T-cell (primary cell): Measurements from ENCODE around the gene RPGRIP1. TPM values are rescaled to one million over a fixed set of nuclear protein-coding genes. Genes with fewer than 3 reads are reported as not detected.
"Not testable (repeated sequence)": the region's sequence is repeated elsewhere in the genome, so short reads cannot be mapped to it uniquely, and the experiment has no call there.

Experiments used
- ATAC-seq, 4 experiments: fragments of 200-7000 bp in 3 of 4; fragments of 150-1000 bp in 1 of 4; cut with Tn5 transposase; replicated peaks in 1 of 4; 1 replicate in 3 of 4; 2 replicates in 1 of 4; pipeline ENCODE4 v1.10.0; 2021; ENCODE audit warnings: moderate library complexity in 3 of 4, mild to moderate bottlenecking in 2 of 4, moderate number of reproducible peaks in 1 of 4
- CTCF ChIA-PET, 2 donors: fragments of 300-600 bp; sonication (Branson Sonifier 250); formaldehyde crosslinking; loops; one replicate each; lab custom pipeline; 2022; ENCODE audit warnings: antibody characterized with exemption in 2 of 2; lab: Charles Lee
- POLR2A ChIA-PET, 2 donors: fragments of 300-600 bp; sonication (Branson Sonifier 250); formaldehyde crosslinking; loops; one replicate each; lab custom pipeline; 2022; ENCODE audit warnings: antibody characterized with exemption in 2 of 2; lab: Charles Lee
- DNase-seq, 35 experiments: peaks; one replicate each; pipeline versions ENCODE4 v3.0.0 to v3.0.0-alpha.2; 2013 to 2023
- H3K27ac ChIP-seq: one replicate; pipeline ENCODE4 v1.5.1; 2013; ENCODE audit warnings: low read length
- H3K27me3 ChIP-seq, 2 experiments: replicated peaks in 1 of 2; 1 replicate in 1 of 2; 2 replicates in 1 of 2; pipeline versions ENCODE4 v1.6.1 to v1.7.0; 2013; ENCODE audit warnings: low read length in 1 of 2, mixed read lengths in 1 of 2; ENCODE audit not compliant: control insufficient read depth in 2 of 2, insufficient read depth in 2 of 2; ENCODE audit errors: extremely low read depth in 1 of 2
- H3K36me3 ChIP-seq, 2 donors: 1 replicate in 1 of 2; 2 replicates in 1 of 2; pipeline versions ENCODE4 v1.6.1 to v1.7.0; 2013; ENCODE audit warnings: low read length in 1 of 2; ENCODE audit not compliant: control insufficient read depth in 2 of 2, insufficient read depth in 1 of 2; ENCODE audit errors: extremely low read depth in 1 of 2
- H3K4me1 ChIP-seq, 2 experiments: 1 replicate in 1 of 2; 2 replicates in 1 of 2; pipeline versions ENCODE4 v1.6.1 to v1.7.0; 2013; ENCODE audit warnings: low read length in 2 of 2, mixed read lengths in 1 of 2; ENCODE audit not compliant: insufficient read depth in 2 of 2, control insufficient read depth in 1 of 2; ENCODE audit errors: extremely low read depth in 1 of 2
- H3K4me3 ChIP-seq, 2 donors: 1 replicate in 1 of 2; 2 replicates in 1 of 2; pipeline versions ENCODE4 v1.5.1 to v1.7.0; 2013; ENCODE audit warnings: mild to moderate bottlenecking in 2 of 2, low read length in 1 of 2, moderate library complexity in 1 of 2; ENCODE audit not compliant: control insufficient read depth in 1 of 2; ENCODE audit errors: extremely low read depth in 1 of 2
- H3K9me3 ChIP-seq: 2 replicates; pipeline ENCODE4 v1.7.0; 2013
- H3K27ac Mint-ChIP-seq, 2 donors: one replicate each; pipeline ENCODE4 v1.8.0; 2020 to 2021; ENCODE audit warnings: mild to moderate bottlenecking in 2 of 2, mixed read lengths in 2 of 2
- H3K27me3 Mint-ChIP-seq, 2 donors: one replicate each; pipeline ENCODE4 v1.8.0; 2021 to 2022; ENCODE audit warnings: mixed read lengths in 2 of 2
- H3K36me3 Mint-ChIP-seq: one replicate; pipeline ENCODE4 v1.8.0; 2021; ENCODE audit warnings: mixed read lengths
- H3K4me1 Mint-ChIP-seq, 3 donors: one replicate each; pipeline ENCODE4 v1.8.0; 2020 to 2022; ENCODE audit warnings: mixed read lengths in 3 of 3, mild to moderate bottlenecking in 1 of 3
- H3K4me3 Mint-ChIP-seq, 3 donors: one replicate each; pipeline ENCODE4 v1.8.0; 2020 to 2022; ENCODE audit warnings: mild to moderate bottlenecking in 3 of 3, mixed read lengths in 3 of 3, moderate library complexity in 3 of 3
- H3K9me3 Mint-ChIP-seq, 3 donors: one replicate each; pipeline ENCODE4 v1.8.0; 2020 to 2022; ENCODE audit warnings: mixed read lengths in 3 of 3
- WGBS: methylation state at CpG from one replicate; pipeline ENCODE4 v1.1.5; 2013; ENCODE audit warnings: missing lambda C conversion rate; ENCODE audit not compliant: insufficient coverage; 5-methylcytosine and 5-hydroxymethylcytosine counted together
- total RNA-seq, 35 experiments: library from RNA in 6 of 35; stranded (reverse) in 6 of 35; fragments of 120-200 nt in 1 of 35; gene quantifications; one replicate each; pipeline versions ENCODE4 v1.2.1 to v1.2.4 and lab custom pipeline; 2013 to 2026

The RPGRIP1 gene
- total RNA-seq, 5 donors from 2014 or later (not counting 1 experiment from before 2014, with no cell fraction given): 0.16 to 0.76 TPM; not detected in 3

DNA sequence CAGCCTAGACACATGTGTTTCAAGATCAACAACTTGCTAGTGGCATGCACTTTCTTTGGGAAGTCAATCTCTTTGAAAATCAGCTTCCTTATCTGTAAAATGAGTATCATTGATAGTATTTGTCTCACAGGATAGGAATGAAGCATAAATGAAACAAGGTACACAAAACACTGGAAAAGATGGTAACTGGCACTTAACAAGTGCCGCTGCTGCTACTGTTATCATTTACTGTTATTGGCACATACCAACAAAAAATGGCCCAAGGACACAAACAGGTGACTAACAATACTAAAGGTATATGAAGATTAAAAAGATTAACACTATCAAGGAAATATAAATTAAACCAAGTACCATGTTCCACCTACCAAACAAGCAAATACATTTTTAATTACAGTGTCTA lies 31.5 kb upstream of the RPGRIP1 start:
- Mint-ChIP-seq H3K4me3 (no peak overlapping the region), H3K4me1 (peaks cover 73 to 81% (median 79%) of the 10 kb centered on the region in 3 donors), H3K27me3 (no peaks in the 10 kb centered on the region), H3K27ac (peak overlapping the region; percentile 2 to 47), H3K9me3 (no peaks in the 10 kb centered on the region), H3K36me3 (peaks cover 51% of the 10 kb centered on the region)
- H3K27ac ChIP-seq: no peak overlapping the region
- H3K4me3 ChIP-seq: no peak overlapping the region
- H3K9me3 ChIP-seq: no peaks in the 10 kb centered on the region
- H3K36me3 ChIP-seq: peaks cover 4 to 62% of the 10 kb centered on the region in 2 donors
- no peak for ATAC-seq
- peaks cover 7 to 45% of the 10 kb centered on the region in 2 experiments for H3K4me1 ChIP-seq
- H3K27me3 ChIP-seq: no peaks in the 10 kb centered on the region
- no peak for DNase-seq
- WGBS: no CpG with 5 or more reads among the region's 1 CpG
- CTCF ChIA-PET: interaction anchor here in 1 of 2 donors (1.3 kb wide), 1 partner anchor 8 kb away, joined by 4 read pairs; no protein-coding TSS in a partner anchor
- POLR2A ChIA-PET: interaction anchor here (1.4 to 2.5 kb wide), 4 partner anchors 8 to 18 kb away, joined by 6 to 20 read pairs (median 10); no protein-coding TSS in a partner anchor

DNA sequence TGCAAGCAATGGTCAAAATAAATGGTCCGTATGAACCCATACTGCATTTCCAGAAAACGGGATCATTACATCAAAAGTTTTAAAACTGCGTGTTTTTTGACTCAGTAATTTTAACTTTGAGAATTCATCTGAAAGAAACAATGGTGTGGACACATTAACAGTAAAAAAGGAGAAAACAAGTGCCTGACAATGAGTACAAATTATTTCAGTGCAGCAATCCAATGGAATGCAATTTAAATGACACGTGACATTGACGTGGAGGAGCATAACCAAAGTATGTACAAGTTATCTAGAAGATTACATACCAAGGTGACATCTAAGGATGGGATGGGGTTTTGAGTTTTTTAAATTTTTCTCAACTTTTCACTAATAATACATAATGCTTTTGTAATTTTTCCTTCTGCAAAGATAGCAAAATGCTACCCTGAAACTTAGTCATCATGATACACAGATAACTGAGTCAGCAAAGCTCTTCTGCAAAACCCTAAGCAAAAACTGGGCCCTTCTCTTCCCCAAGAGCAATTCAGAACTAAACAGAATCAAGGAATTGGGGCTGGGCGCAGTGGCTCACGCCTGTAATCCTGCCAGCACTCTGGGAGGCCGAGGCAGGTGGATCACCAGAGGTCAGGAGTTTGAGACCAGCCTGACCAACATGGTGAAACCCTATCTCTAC lies 31.0 kb upstream of the RPGRIP1 start:
- no peaks in the 10 kb centered on the region for H3K9me3 Mint-ChIP-seq
- ChIA-PET POLR2A (interaction anchor here in 1 of 2 donors (1.6 kb wide), 1 partner anchor 10 kb away, joined by 5 read pairs; no protein-coding TSS in a partner anchor), CTCF (no interaction called here)
- Histone ChIP-seq H3K4me3 (no peak overlapping the region), H3K9me3 (no peaks in the 10 kb centered on the region), H3K4me1 (peaks cover 7 to 47% of the 10 kb centered on the region in 2 experiments), H3K27me3 (no peaks in the 10 kb centered on the region), H3K27ac (no peak overlapping the region), H3K36me3 (peaks cover 4 to 67% of the 10 kb centered on the region in 2 donors)
- no peak overlapping the region for H3K4me3 Mint-ChIP-seq
- ATAC-seq (no peak), DNase-seq (no peak)
- WGBS: no CpG with 5 or more reads among the region's 8 CpGs
- H3K27me3 Mint-ChIP-seq: no peaks in the 10 kb centered on the region
- H3K4me1 Mint-ChIP-seq: peaks cover 76 to 83% (median 81%) of the 10 kb centered on the region in 3 donors
- H3K36me3 Mint-ChIP-seq: peaks cover 54% of the 10 kb centered on the region
- no peak overlapping the region for H3K27ac Mint-ChIP-seq

DNA sequence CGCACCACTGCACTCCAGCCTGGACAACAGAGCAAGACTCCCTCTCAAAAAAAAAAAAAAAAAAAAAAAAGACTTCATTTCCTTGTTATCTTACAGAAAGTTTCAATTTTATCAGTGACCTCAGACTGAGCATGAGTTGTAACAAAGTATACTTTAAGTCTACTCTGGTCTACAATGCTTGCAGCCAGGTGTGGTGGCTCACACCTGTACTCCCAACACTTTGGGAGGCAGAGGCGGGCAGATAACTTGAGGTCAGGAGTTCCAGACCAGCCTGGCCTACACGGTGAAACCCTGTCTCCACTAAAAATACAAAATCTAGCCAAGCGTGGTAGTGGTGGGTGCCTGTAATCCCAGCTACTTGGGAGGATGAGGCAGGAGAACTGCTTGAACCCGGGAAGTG lies 28.7 kb upstream of the RPGRIP1 start:
- no peaks in the 10 kb centered on the region for H3K27me3 Mint-ChIP-seq
- Histone ChIP-seq H3K4me1 (peaks cover 14 to 40% of the 10 kb centered on the region in 2 experiments), H3K27me3 (no peaks in the 10 kb centered on the region), H3K36me3 (peaks cover 4 to 60% of the 10 kb centered on the region in 2 donors), H3K4me3 (no peak overlapping the region), H3K9me3 (no peaks in the 10 kb centered on the region), H3K27ac (no peak overlapping the region)
- H3K27ac Mint-ChIP-seq: no peak overlapping the region
- peaks cover 54% of the 10 kb centered on the region for H3K36me3 Mint-ChIP-seq
- ATAC-seq (peak in 1 of 4 experiments; percentile 11), DNase-seq (no peak)
- peak overlapping the region in 1 of 3 donors; percentile 33 for H3K4me3 Mint-ChIP-seq
- CTCF ChIA-PET: no interaction called here
- H3K4me1 Mint-ChIP-seq: peaks cover 79 to 84% (median 84%) of the 10 kb centered on the region in 3 donors
- POLR2A ChIA-PET: interaction anchor here (0.6 to 1.3 kb wide), 4 partner anchors 9 to 1503 kb away, joined by 3 to 9 read pairs (median 4); no protein-coding TSS in a partner anchor
- WGBS: 90% methylated on average over 2 of the region's 5 CpGs
- H3K9me3 Mint-ChIP-seq: no peaks in the 10 kb centered on the region

DNA sequence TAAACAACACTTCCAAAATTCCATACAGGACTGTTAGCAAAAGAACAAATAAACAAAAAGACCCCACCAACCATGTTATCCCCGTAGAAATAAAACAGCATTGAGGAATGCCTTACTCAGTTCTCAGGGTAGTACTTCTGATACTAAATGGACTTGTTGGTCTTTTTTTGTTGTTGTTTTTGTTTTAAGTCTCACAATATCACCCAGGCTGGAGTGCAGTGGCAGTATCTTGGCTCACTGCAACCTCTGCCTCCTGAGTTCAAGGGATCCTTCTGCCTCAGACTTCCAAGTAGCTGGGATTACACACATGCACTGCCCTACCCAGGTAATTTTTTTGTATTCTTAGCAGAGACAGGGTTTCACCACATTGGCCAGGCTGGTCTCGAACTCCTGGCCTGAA lies 27.7 kb upstream of the RPGRIP1 start:
- H3K9me3 ChIP-seq: no peaks in the 10 kb centered on the region
- no peak overlapping the region for H3K4me3 ChIP-seq
- no peak for DNase-seq
- Mint-ChIP-seq H3K4me3 (peak overlapping the region in 1 of 3 donors; percentile 33), H3K9me3 (no peaks in the 10 kb centered on the region), H3K36me3 (peaks cover 52% of the 10 kb centered on the region), H3K27me3 (no peaks in the 10 kb centered on the region), H3K27ac (peak overlapping the region; percentile 65 to 80), H3K4me1 (peaks cover 78 to 86% (median 85%) of the 10 kb centered on the region in 3 donors)
- no peak for ATAC-seq
- peaks cover 4 to 61% of the 10 kb centered on the region in 2 donors for H3K36me3 ChIP-seq
- H3K27ac ChIP-seq: no peak overlapping the region
- no peaks in the 10 kb centered on the region for H3K27me3 ChIP-seq
- CTCF ChIA-PET: no interaction called here
- H3K4me1 ChIP-seq: peaks cover 16 to 45% of the 10 kb centered on the region in 2 experiments
- 60% methylated on average over 1 of the region's 2 CpGs for WGBS
- POLR2A ChIA-PET: no interaction called here

DNA sequence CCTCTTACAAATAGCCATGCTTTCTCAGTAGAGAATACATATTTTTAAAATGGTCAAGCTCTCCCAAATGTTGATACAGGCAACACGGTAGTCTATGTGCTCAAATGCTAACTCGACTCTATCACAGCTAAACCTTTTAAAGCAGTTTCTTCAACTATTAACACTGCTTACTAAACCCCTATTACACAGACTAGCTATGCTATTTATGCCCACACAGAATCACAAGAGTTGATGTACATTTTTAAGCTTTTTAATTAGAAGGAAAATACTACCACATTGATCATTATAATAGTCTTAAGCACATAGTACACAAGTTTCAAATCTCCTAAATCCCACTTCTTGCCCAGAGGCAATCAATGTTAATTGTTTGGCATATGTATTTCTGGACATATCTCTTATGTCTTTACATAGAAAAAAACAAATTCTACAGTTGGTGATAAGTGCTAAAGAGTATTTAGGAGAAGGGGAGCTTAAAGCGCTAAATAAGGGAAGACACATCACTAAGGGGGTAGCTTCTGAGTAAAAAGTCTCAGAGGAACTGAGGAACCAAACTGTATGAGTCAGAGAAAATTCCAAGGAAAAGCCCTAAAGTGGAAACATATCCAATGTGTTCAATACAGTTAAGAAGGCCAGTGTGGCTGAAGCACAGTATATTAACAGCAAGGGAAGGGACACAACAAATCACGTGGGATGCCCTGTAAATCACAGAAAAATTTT lies 24.3 kb upstream of the RPGRIP1 start:
- H3K27ac ChIP-seq: peak overlapping the region; percentile 9
- Mint-ChIP-seq H3K4me3 (peak overlapping the region; percentile 41 to 57 (median 46)), H3K4me1 (peaks cover 83 to 87% (median 86%) of the 10 kb centered on the region in 3 donors), H3K9me3 (no peaks in the 10 kb centered on the region), H3K36me3 (peaks cover 50% of the 10 kb centered on the region), H3K27me3 (no peaks in the 10 kb centered on the region), H3K27ac (peak overlapping the region; percentile 24 to 89)
- no peaks in the 10 kb centered on the region for H3K9me3 ChIP-seq
- ChIA-PET POLR2A (interaction anchor here (0.5 to 7.2 kb wide), 17 partner anchors 8 to 317 kb away, joined by 3 to 88 read pairs (median 4); no protein-coding TSS in a partner anchor), CTCF (interaction anchor here (0.5 to 2.2 kb wide), 9 partner anchors 8 to 264 kb away, joined by 3 to 11 read pairs (median 4); no protein-coding TSS in a partner anchor)
- no peak for DNase-seq
- peaks cover 4 to 70% of the 10 kb centered on the region in 2 donors for H3K36me3 ChIP-seq
- WGBS: no CpG with 5 or more reads among the region's 4 CpGs
- ATAC-seq: peak in 1 of 4 experiments; percentile 8
- no peaks in the 10 kb centered on the region for H3K27me3 ChIP-seq
- no peak overlapping the region for H3K4me3 ChIP-seq
- H3K4me1 ChIP-seq: peaks cover 30 to 52% of the 10 kb centered on the region in 2 experiments

DNA sequence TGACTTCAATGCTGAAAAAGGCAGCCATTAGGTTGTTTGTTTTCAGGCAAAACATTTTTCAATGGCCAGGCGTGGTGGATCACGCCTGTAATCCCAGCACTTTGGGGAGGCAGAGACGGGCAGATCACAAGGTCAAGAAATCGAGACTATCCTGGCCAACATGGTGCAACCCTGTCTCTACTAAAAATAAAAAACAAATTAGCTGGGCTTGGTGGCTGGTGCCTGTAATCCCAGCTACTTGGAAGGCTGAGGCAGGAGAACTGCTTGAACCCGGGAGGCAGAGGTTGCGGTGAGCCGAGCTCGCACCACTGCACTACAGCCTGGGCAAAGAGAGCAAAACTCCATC lies 23.8 kb upstream of the RPGRIP1 start:
- Histone ChIP-seq H3K4me1 (peaks cover 30 to 57% of the 10 kb centered on the region in 2 experiments), H3K36me3 (peaks cover 0 to 71% of the 10 kb centered on the region in 2 donors), H3K27ac (peak overlapping the region; percentile 9)
- WGBS: 93% methylated on average over 2 of the region's 8 CpGs
- H3K4me1 Mint-ChIP-seq: peaks cover 81 to 86% (median 84%) of the 10 kb centered on the region in 3 donors
- H3K9me3 ChIP-seq, H3K4me3 ChIP-seq, H3K9me3 Mint-ChIP-seq, DNase-seq, H3K27me3 ChIP-seq, H3K27me3 Mint-ChIP-seq: not testable (repeated sequence)
- ChIA-PET POLR2A (interaction anchor here (0.5 to 7.2 kb wide), 16 partner anchors 9 to 189 kb away, joined by 3 to 88 read pairs (median 6); no protein-coding TSS in a partner anchor), CTCF (interaction anchor here (0.5 to 2.2 kb wide), 5 partner anchors 9 to 58 kb away, joined by 4 to 11 read pairs (median 4); no protein-coding TSS in a partner anchor)
- peak overlapping the region; percentile 24 to 89 for H3K27ac Mint-ChIP-seq
- ATAC-seq: peak in 2 of 4 experiments; percentile 4 to 9
- peaks cover 48% of the 10 kb centered on the region for H3K36me3 Mint-ChIP-seq
- peak overlapping the region; percentile 46 to 58 (median 57) for H3K4me3 Mint-ChIP-seq
